ENCODE measurements around the gene ELAC2.

DNA sequence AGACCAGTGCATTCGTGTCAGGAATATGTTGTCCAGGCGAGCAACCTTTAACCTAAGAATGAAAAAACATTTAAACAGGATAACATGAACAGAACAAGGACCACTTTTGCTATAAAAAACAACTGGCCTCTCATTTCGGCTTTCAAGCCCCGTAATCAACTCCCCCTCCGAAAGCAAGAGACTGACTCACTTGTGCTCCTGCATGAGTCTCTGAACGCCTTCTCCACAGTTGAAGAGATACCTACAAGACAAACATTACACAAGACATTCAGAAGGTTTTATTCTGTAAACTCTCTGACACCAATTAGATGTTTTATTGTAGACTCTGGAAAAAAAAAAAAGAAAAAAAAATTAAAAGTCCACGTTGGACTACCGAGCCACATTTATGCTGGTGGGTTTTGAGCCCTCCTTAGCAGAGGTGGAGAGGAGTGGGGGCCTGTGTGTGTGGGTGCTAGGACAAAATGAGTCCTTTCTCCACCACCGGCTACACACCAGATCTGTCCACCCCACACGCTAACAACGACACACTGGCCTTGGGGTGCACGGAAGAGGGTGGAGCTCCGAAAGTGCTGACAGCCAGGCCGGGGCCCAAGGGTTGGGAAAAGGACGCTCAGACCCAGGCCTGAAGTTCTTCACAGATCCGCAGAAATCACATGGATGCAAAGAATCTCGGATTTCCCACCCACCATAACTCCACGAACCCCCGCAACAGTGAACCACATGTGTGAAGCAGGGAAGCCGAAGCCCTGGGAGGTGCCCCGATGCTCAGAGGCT, 759 bp downstream of the ELAC2 start:
- TF ChIP-seq, protein P1, sequence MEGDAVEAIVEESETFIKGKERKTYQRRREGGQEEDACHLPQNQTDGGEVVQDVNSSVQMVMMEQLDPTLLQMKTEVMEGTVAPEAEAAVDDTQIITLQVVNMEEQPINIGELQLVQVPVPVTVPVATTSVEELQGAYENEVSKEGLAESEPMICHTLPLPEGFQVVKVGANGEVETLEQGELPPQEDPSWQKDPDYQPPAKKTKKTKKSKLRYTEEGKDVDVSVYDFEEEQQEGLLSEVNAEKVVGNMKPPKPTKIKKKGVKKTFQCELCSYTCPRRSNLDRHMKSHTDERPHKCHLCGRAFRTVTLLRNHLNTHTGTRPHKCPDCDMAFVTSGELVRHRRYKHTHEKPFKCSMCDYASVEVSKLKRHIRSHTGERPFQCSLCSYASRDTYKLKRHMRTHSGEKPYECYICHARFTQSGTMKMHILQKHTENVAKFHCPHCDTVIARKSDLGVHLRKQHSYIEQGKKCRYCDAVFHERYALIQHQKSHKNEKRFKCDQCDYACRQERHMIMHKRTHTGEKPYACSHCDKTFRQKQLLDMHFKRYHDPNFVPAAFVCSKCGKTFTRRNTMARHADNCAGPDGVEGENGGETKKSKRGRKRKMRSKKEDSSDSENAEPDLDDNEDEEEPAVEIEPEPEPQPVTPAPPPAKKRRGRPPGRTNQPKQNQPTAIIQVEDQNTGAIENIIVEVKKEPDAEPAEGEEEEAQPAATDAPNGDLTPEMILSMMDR (IDR thresholded peaks at IDR 0.05): no peak
- TF ChIP-seq POLR2A (IDR thresholded peaks at IDR 0.05): no peak
